SK-N-SH (cell line): Measurements from ENCODE around the gene METTL25B. TPM values are rescaled to one million over a fixed set of nuclear protein-coding genes. Genes with fewer than 3 reads are reported as not detected.

Experiments used
- CTCF ChIA-PET: fragments of 300-600, 350-600 bp; formaldehyde crosslinking; extraction: SDS; loops from one replicate; lab custom pipeline; 2021; lab: Yijun Ruan, JAX
- POLR2A ChIA-PET: fragments of 350-600 bp; sonication (Branson Sonifier 250); formaldehyde crosslinking; extraction: SDS; loops from one replicate; lab custom pipeline; 2020; ENCODE audit warnings: antibody characterized with exemption, inconsistent platforms; lab: Yijun Ruan, JAX
- DNase-seq: peaks from one replicate; pipeline ENCODE4 v3.0.0; 2012
- H2AFZ ChIP-seq: fragments of 200-600 bp; sonication (generic); 2 replicates; pipeline ENCODE4 v1.8.1; 2016; ENCODE audit warnings: antibody characterized with exemption, mild to moderate bottlenecking, low read depth
- H3F3A ChIP-seq: fragments of 200-600 bp; sonication (generic); replicated peaks from 2 replicates; pipeline ENCODE3; 2016; ENCODE audit warnings: antibody characterized with exemption, mild to moderate bottlenecking; ENCODE audit not compliant: insufficient read depth
- H3K27ac ChIP-seq, 2 experiments: fragments of 200-500 bp in 1 of 2; fragments of 200-600 bp in 1 of 2; sonication (Bioruptor generic) in 1 of 2; sonication (generic), shearing (Covaris generic) in 1 of 2; 2 replicates each; pipeline versions ENCODE4 v1.5.1 to v1.6.1; 2014 to 2016; ENCODE audit warnings: low read depth in 2 of 2, inconsistent platforms in 1 of 2, low read length in 1 of 2, mild to moderate bottlenecking in 1 of 2, mixed read lengths in 1 of 2
- H3K27me3 ChIP-seq: fragments of 200-600 bp; sonication (generic), shearing (Covaris generic); 2 replicates; pipeline ENCODE4 v1.6.1; 2016; ENCODE audit warnings: mixed run types; ENCODE audit not compliant: insufficient read depth
- H3K36me3 ChIP-seq, 2 experiments: fragments of 200-500 bp in 1 of 2; fragments of 200-600 bp in 1 of 2; sonication (Bioruptor generic) in 1 of 2; sonication (generic) in 1 of 2; replicated peaks in 1 of 2; 2 replicates each; pipeline versions ENCODE3 to v1.5.1; 2014 to 2016; ENCODE audit warnings: low read length in 1 of 2, mild to moderate bottlenecking in 1 of 2; ENCODE audit not compliant: insufficient read depth in 2 of 2, control insufficient read depth in 1 of 2
- H3K4me1 ChIP-seq, 2 experiments: fragments of 200-500 bp in 1 of 2; fragments of 200-600 bp in 1 of 2; sonication (Bioruptor generic) in 1 of 2; sonication (generic), shearing (Covaris generic) in 1 of 2; 2 replicates each; pipeline versions ENCODE4 v1.5.1 to v1.6.1; 2014 to 2016; ENCODE audit warnings: low read depth in 1 of 2, low read length in 1 of 2, mixed run types in 1 of 2; ENCODE audit not compliant: insufficient read depth in 2 of 2, control insufficient read depth in 1 of 2
- H3K4me2 ChIP-seq: fragments of 200-600 bp; sonication (generic), shearing (Covaris generic); 2 replicates; pipeline ENCODE4 v1.6.1; 2017; ENCODE audit warnings: mixed run types
- H3K4me3 ChIP-seq, 2 experiments: fragments of 200-500 bp in 1 of 2; fragments of 200-600 bp in 1 of 2; sonication (Bioruptor generic) in 1 of 2; sonication (generic), shearing (Covaris generic) in 1 of 2; 2 replicates each; pipeline versions ENCODE4 v1.5.1 to v1.8.1; 2014 to 2016; ENCODE audit warnings: low read depth in 2 of 2, inconsistent platforms in 1 of 2, low read length in 1 of 2, mild to moderate bottlenecking in 1 of 2, mixed read lengths in 1 of 2, moderate library complexity in 1 of 2
- H3K79me2 ChIP-seq: fragments of 200-600 bp; sonication (generic); 2 replicates; pipeline ENCODE4 v1.8.1; 2017; ENCODE audit warnings: mild to moderate bottlenecking; ENCODE audit not compliant: insufficient read depth
- H3K9ac ChIP-seq: fragments of 200-600 bp; sonication (generic); 2 replicates; pipeline ENCODE4 v1.6.1; 2017; ENCODE audit warnings: mixed run types
- H3K9me2 ChIP-seq: fragments of 200-600 bp; sonication (generic); 2 replicates; pipeline ENCODE4 v1.6.1; 2017; ENCODE audit warnings: mixed run types
- H3K9me3 ChIP-seq: fragments of 200-600 bp; sonication (generic); 2 replicates; pipeline ENCODE4 v1.6.1; 2017; ENCODE audit warnings: mixed run types, mild to moderate bottlenecking, moderate library complexity
- H4K20me1 ChIP-seq: fragments of 200-600 bp; sonication (generic); 2 replicates; pipeline ENCODE4 v1.6.1; 2017; ENCODE audit warnings: mild to moderate bottlenecking, mixed run types; ENCODE audit not compliant: insufficient read depth
- FOXM1 ChIP-seq: IDR thresholded peaks from 2 replicates; pipeline ENCODE4 v1.4.0; 2012; ENCODE audit warnings: low read depth, mild to moderate bottlenecking
- GABPA ChIP-seq: IDR thresholded peaks from 2 replicates; pipeline ENCODE4 v1.4.0; 2012; ENCODE audit warnings: low read depth, mild to moderate bottlenecking
- GATA2 ChIP-seq: sonication (generic); formaldehyde crosslinking; IDR thresholded peaks from 2 replicates; pipeline ENCODE4 v1.5.0; 2020; ENCODE audit warnings: mild to moderate bottlenecking, missing genetic modification reagents
- NRF1 ChIP-seq: IDR thresholded peaks from 2 replicates; pipeline ENCODE4 v1.6.1; 2012; ENCODE audit warnings: low read depth, mild to moderate bottlenecking, low read length
- PBX3 ChIP-seq: IDR thresholded peaks from 2 replicates; pipeline ENCODE4; 2012
- RCOR1 ChIP-seq: fragments of 150-350 bp; IDR thresholded peaks from 2 replicates; pipeline ENCODE4 v1.6.1; 2017; ENCODE audit warnings: antibody characterized with exemption, low read length
- RFX5 ChIP-seq: IDR thresholded peaks from 2 replicates; pipeline ENCODE4 v1.6.1; 2012; ENCODE audit warnings: mild to moderate bottlenecking, improper control_type of control experiment, low read length
- TAF1 ChIP-seq: IDR thresholded peaks from 2 replicates; pipeline ENCODE4 v1.6.1; 2012; ENCODE audit warnings: low read depth, mild to moderate bottlenecking, low read length, moderate library complexity, borderline replicate concordance
- TEAD4 ChIP-seq: IDR thresholded peaks from 2 replicates; pipeline ENCODE4 v1.4.0; 2012; ENCODE audit warnings: mild to moderate bottlenecking, borderline replicate concordance; ENCODE audit not compliant: insufficient read depth
- ZBTB33 ChIP-seq: IDR thresholded peaks from 2 replicates; pipeline ENCODE4 v1.4.0; 2012; ENCODE audit warnings: low read depth, borderline replicate concordance
- WGBS: methylation state at CpG from one replicate; pipeline ENCODE4 v1.1.6; 2017; ENCODE audit warnings: low lambda C conversion rate; 5-methylcytosine and 5-hydroxymethylcytosine counted together
- polyA plus RNA-seq, 3 experiments: library from polyadenylated mRNA; depleted of rRNA; stranded (reverse); fragments of >200 nt; gene quantifications; 2 replicates each; pipeline ENCODE4 v1.2.3, GENCODE V29; 2012

The METTL25B gene
- polyA plus RNA-seq, 1 of the 3 experiments (the other 2 are of a cell fraction), result 20.1 TPM

GRCh38 chr1:156712626-156713025, 15.6 kb upstream of the METTL25B start:
- TF ChIP-seq TEAD4 (no peak), TAF1 (no peak), GABPA (no peak), PBX3 (0 out of 2 replicates have a peak, but pooled peaks have one; percentile 17)
- H3F3A ChIP-seq, result peaks cover 42% of the 10 kb centered on the region
- ChIA-PET POLR2A (interaction anchor here (1.1 to 2.6 kb wide), 2 partner anchors 9 to 13 kb away, joined by 3 to 7 read pairs; no protein-coding TSS in a partner anchor), CTCF (interaction anchor here (1.2 to 45.5 kb wide), 7 partner anchors 3 to 201 kb away, joined by 7 to 2702 read pairs (median 7); partner anchors contain the start of genes CRABP2, ISG20L2, METTL25B and NES)
- no peaks in the 10 kb centered on the region for H3K9me3 ChIP-seq
- no peaks in the 10 kb centered on the region for H4K20me1 ChIP-seq
- H3K4me2 ChIP-seq, result no peak overlapping the region
- H3K79me2 ChIP-seq, result no peaks in the 10 kb centered on the region
- no peak overlapping the region for H3K4me3 ChIP-seq
- no peak overlapping the region for H3K9ac ChIP-seq
- DNase-seq, result no peak
- H3K27ac ChIP-seq, result peak overlapping the region in 1 of 2 experiments; percentile 98; a peak in 2 of 4 replicates
- no peak overlapping the region for H2AFZ ChIP-seq
- H3K9me2 ChIP-seq, result no peaks in the 10 kb centered on the region
- H3K27me3 ChIP-seq, result no peaks in the 10 kb centered on the region
- 61% methylated on average over 3 of the region's 3 CpGs for WGBS
- H3K4me1 ChIP-seq, result peaks cover 36 to 55% of the 10 kb centered on the region in 2 experiments; a peak in 3 of 4 replicates
- peaks cover 0 to 4% of the 10 kb centered on the region in 2 experiments for H3K36me3 ChIP-seq

- ChIA-PET CTCF (interaction anchor here (1.0 to 45.5 kb wide), 4 partner anchors 1 to 145 kb away, joined by 4 to 2702 read pairs (median 1354); partner anchors contain the start of genes CRABP2, ISG20L2, METTL25B and NES), POLR2A (interaction anchor here (1.3 kb wide), 1 partner anchor 25 kb away, joined by 4 read pairs; no protein-coding TSS in a partner anchor)
- Histone ChIP-seq H3K9me2 (no peaks in the 10 kb centered on the region), H3K4me2 (no peak overlapping the region), H3K9ac (no peak overlapping the region), H3K4me3 (no peak overlapping the region), H3K79me2 (peaks cover 11% of the 10 kb centered on the region; the same call in 1 of the 2 replicates), H3F3A (peaks cover 27% of the 10 kb centered on the region), H3K4me1 (peaks cover 16 to 33% of the 10 kb centered on the region in 2 experiments; a peak in 3 of 4 replicates), H3K9me3 (no peaks in the 10 kb centered on the region), H3K27ac (no peak overlapping the region), H3K36me3 (peaks cover 0 to 6% of the 10 kb centered on the region in 2 experiments), H4K20me1 (no peaks in the 10 kb centered on the region), H3K27me3 (no peaks in the 10 kb centered on the region), H2AFZ (no peak overlapping the region)
- no peak for TF ChIP-seq RCOR1
- TF ChIP-seq GATA2 (CRISPR knock-in tag), result no peak
- no peak for TF ChIP-seq PBX3
- TF ChIP-seq ZBTB33, result no peak
- no peak for TF ChIP-seq FOXM1
- no peak for TF ChIP-seq TAF1
- no peak for TF ChIP-seq NRF1
- no peak for TF ChIP-seq RFX5
- DNase-seq, result no peak
- WGBS, result 91% methylated on average over 3 of the region's 3 CpGs
Measured at GRCh38 chr1:156714830-156715229, 13.4 kb upstream of the METTL25B start.
